Dermis blood vessel endothelial cell (primary cell): ENCODE data around the gene GAS6. TPM values are rescaled to one million over a fixed set of nuclear protein-coding genes. Genes with fewer than 3 reads are reported as not detected.
A peak's percentile ranks its signal among the peaks of the same experiment; 100 is the strongest.
"Not testable (repeated sequence)": the region's sequence is repeated elsewhere in the genome, so short reads cannot be mapped to it uniquely, and the experiment has no call there.

Experiments used
- DNase-seq: peaks from one replicate; pipeline ENCODE4 v3.0.0; 2010
- total RNA-seq: library from RNA; depleted of rRNA; stranded (reverse); fragments of >200 nt; gene quantifications from 2 replicates; pipeline ENCODE4 v1.2.3, GENCODE V29; 2014

GAS6 gene
- total RNA-seq, 1 donor from 2014 or later = 174 TPM

DNA sequence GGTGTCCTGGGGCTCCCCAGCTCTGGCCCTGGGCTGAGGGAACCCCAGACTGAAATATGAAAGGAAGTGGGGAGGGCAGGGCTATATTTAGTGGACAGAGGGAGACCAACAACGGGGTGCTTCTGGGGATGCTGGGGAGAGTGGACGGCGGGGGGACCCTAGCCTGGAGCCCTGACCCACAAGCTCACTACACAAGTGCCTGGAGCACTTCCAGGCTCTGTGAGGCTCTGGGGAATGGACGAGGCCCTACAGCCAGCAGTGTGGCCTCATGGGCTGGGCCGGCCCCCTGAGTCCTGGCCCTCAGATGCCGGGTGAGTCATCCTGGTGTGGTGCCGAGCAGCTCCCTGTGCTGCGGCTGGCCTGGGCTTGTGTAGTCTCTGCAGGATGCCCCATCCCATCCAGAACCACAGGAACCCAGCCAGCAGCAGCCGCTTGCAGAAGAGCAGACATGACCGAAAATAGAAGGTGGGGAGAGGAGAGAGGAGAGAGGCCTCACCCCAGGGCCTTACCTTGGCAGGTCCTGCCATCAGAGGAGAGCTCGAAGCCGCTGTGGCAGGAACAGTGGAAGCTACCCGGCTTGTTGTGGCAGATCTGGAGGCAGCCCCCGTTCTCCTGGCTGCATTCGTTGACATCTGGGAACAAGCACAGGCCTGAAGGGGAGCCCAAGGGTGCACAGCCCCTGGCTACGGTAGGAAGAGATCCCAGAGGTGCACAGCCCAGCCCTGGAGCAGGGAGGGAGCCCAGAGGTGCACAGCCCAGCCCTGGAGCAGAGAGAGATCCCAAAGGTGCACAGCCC is 26.1 kb downstream of the GAS6 start:
- DNase-seq = peak; percentile 93

DNA sequence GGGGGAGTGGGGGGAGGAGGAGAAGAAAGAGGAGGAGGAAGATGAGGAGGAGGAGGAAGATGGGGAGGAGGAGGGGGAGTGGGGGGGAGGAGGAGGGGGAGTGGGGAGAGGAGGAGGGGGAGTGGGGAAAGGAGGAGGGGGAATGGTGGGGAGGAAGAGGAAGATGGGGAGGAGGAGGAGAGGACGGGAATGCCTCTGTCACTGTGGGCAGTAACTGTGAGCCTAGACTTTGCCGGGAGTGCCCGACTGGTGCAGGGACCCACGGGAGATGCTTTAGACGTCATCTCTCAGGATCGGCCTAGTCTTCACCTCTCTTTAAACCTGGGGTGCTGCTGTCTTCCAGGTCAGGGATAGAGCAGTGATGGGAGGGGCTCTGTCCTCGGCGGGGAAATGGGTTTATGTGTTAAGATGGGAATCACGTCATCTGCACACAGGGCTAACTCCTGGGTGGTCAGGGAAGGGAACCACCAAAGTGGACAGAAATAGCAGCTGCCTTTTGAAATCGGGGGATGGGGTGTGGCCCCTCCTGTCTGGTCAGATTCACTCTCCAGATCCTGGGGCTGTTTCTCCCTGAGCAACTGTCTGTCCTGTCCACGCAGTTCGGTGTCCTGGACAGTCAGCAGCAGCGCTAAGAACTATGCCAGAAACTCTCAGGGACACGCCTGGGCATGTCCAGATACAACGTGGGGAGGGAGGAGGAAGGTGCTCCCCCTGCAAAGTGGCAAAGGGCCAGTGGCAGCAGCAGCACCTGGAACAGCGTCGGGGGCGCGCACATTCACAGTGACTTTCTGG is 26.9 kb downstream of the GAS6 start:
- DNase-seq = peak; percentile 75

DNA sequence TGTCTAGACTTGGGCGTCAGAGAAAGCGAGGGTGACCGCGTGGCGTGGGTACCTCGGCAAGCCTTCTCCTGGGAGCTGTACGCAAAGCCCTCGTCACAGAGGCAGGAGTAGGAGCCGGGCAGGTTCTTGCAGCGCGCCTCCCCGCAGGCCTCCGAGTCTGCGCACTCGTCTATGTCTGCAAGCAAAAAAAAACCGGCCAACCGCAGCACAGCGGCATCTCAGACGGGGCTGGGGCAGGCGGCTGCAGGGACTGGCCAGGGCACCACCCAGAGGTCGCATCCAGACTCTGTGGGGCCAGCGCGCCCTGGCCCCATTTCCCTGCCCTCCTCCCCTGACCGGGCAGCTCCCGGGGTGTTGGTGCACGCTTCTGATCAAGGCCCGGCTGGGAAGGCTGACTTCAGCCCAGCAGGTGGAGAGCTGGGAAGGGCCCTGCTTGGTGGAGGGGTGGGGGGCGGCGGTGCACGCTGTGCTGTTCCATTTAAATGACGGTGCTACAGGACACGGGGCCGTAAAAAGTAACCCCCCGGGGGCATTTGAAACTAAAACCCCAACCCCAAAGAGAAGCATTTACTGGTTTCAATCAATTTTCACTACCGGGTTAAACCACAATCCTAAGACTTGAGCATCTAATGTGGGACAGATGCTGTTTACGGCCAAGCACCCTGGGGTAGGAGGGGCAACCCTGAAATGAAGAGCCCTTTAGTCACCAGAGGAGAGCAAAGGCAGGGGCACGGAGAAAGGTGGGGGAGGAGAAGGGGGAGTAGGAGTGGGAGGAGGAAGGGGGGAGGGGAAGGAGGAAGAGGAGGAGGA is 28.2 kb downstream of the GAS6 start:
- DNase-seq = no peak

DNA sequence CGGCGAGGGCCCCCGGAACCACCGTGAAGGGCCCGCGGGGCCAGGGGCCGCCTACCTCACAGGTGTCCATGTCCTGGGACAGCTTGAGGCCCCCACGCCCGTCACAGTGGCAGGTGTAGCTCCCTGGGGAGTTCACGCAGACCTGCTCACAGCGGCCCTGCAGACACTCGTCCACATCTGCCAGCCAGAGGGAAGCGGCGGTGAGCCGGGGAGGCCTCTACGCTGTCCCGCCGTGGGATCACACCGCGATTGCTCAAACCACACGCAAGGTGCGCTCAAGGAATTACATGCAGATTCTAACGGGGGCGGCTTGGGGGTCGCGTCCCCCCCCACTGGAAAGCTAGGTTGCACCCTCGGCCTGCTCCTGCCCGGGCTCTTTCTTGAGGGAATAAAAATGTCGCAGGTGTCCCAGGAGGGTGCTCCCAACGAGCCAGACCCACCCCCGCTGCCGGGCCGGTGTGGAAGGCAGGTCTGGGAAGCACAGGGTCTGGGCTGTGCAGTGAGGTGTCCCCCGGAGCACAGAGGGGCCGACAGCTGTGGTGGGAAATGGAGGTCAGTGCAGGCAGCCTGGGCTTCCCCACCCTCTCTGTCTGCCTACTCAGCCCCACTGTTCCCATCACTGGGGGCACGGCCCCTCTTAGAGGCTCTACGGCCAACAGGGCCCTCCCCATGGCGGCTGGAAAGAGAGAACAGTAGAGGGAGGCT is 29.2 kb downstream of the GAS6 start:
- DNase-seq = no peak

DNA sequence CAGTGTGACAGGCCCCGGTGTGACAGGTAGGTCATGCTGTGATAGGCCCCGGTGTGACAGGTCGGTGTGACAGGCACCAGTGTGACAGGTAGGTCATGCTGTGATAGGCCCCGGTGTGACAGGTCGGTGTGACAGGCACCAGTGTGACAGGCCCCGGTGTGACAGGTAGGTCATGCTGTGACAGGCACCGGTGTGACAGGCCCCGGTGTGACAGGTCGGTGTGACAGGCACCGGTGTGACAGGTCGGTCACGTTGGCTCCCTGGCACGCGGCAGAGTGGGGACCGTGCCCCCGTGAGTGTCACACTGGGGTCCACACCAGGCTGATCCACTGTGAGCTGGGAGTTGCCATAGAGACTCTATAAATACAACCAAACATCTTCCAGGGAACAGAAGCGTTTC is 29.9 kb downstream of the GAS6 start:
- not testable (repeated sequence) for DNase-seq

DNA sequence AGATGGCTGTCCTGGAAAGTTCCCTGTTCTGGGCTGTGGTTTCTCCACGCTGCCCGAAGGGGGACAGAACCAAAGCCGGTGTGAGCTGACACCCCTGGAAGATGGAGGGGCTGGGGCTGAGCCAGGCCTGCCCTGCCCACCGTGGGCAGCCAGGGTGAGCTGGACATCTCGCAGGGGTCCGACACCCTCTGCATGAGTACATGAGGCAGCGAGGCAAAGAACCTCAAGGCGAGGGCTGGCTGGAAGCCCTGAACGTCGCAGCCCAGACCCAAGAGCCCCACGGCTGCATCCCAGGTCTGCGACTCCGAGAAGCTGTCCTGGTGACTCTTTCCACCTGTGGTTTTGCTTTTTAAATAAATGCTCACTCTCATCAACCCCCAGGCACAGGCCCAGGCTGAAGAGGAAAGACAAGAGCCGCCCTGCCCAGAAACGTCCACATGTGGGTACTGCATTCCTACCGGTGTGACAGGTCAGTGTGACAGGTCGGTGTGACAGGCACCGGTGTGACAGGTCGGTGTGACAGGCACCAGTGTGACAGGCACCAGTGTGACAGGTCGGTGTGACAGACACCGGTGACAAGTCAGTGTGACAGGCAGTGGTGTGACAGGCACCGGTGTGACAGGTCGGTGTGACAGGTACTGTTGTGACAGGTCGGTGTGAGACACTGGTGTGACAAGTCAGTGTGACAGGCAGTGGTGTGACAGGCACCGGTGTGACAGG is 30.6 kb downstream of the GAS6 start:
- no peak for DNase-seq

DNA sequence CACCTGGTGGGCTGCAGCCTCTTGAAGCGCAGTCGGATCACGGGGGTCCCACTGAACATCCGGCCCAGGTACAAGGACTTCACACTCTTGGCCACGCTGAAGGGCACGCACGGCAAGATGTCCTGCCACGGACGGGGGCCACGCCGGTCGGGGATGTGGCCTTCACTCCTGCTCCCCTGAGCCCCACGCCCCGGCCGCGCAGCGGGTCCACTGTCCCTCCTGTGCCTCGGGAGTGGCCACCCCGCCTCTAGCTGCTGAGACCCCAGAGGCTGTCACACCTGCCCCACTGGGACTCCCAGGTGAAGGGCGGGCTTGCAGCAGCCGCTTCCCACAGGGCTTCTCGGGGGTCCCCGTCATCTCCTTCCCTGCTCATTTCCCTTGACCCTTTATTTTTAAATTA is 31.2 kb downstream of the GAS6 start:
- DNase-seq = no peak

DNA sequence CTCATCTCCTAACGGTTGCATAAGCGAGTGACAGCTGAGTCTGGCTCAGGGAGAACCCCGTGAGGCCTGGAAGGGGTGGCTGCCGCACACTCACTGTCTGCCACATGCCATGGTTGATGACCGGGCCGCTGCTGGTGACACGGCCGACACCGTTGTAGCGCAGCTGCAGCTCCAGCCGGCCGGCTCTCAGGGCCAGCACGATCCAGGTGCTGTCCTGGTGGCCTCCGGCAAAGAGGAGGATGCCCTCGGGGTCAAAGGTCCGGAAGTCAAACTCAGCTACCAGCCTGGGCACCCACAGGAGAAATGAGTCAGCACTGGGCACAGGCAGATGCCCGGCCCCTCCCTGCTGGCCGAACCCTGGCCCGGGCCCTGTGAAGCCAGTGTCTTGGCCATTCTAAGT is 31.7 kb downstream of the GAS6 start:
- DNase-seq = no peak

DNA sequence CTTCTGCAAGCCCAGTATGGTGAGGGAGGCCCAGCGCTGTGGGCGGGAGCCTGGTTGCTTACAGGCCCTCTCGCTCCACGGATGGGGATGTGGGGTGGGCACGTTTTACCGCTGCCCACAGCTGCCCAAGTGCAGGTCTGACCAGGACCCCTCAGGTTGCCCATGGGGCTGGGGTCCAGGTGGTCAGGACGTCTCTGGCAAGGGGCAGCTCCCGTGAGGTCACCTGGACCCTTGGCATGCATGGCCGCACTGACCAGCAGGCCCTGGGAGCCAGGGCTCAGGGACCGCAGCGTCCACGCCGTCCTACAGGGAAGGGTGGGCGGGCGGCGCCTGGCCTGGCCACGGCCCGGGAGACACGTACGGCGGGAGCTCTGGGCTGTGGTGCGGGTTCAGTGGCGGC is 32.8 kb downstream of the GAS6 start:
- no peak for DNase-seq

DNA sequence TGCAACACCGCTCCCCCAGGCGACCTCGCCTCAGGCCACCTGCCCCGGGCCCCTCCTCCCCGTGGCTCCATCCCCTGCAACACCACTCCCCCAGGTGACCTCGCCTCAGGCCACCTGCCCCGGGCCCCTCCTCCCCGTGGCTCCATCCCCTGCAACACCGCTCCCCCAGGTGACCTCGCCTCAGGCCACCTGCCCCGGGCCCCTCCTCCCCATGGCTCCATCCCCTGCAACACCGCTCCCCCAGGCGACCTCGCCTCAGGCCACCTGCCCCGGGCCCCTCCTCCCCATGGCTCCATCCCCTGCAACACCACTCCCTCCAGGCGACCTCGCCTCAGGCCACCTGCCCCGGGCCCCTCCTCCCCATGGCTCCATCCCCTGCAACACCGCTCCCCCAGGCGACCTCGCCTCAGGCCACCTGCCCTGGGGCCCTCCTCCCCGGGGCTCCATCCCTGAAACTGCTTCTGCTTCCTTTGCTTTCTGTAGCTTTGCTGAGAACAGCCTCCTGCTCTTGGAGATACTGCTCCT is 33.4 kb downstream of the GAS6 start:
- not testable (repeated sequence) for DNase-seq

DNA sequence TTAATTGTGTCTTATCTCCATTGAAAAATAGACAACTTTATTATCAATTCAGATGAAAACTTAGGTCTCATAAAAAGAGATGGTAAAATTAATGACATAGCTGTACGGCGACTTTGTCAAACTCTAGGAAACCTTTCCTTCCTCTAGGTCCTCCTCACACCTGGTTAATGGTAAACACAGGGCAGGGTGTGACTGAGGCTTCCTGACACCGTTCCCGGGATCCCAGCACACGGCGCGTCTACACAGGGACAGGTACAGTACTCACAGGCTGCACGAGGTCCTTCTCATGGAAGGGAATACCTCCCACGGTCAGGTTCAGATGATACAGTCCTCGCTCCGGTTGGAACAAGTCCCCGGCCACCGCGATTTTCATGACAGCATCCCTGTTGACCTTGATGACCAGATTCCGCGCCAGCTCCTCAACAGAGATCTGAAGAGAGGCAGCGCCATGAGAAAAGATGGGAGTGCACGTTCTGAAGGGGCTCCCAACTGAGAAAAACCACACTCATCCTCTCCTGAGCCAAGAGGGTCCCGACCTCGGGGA is 35.5 kb downstream of the GAS6 start:
- no peak for DNase-seq

DNA sequence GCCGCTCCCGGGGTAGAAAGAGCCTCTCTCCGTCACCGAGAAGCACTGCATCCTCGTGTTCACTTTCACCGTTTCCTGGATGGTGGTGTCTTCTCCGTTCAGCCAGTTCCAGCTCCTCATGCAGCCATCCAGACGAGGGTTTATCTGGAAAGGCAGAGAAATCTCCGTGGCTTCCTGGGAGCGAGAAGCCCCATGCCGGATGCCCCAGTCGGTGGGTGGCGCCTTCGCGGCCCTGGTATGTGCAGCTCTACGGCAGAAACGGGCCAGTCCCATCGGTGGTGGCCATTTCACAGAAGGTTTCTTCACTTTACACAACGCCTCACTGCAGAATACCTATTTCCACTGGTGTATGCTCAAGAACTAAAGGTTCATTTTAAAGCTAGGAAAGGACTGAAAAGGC is 36.9 kb downstream of the GAS6 start:
- DNase-seq = no peak

DNA sequence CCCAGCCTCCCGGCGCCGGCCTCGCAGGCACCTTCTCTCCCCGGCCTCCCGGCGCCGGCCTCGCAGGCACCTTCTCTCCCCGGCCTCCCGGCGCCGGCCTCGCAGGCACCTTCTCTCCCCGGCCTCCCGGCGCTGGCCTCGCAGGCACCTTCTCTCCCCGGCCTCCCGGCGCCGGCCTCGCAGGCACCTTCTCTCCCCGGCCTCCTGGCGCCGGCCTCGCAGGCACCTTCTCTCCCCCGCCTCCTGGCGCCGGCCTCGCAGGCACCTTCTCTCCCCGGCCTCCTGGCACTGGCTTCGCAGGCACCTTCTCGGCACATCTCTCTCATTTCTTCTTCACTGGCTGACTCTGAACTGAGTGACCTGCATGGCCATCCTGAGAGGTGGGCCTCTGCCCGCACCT is 37.4 kb downstream of the GAS6 start:
- not testable (repeated sequence) for DNase-seq

DNA sequence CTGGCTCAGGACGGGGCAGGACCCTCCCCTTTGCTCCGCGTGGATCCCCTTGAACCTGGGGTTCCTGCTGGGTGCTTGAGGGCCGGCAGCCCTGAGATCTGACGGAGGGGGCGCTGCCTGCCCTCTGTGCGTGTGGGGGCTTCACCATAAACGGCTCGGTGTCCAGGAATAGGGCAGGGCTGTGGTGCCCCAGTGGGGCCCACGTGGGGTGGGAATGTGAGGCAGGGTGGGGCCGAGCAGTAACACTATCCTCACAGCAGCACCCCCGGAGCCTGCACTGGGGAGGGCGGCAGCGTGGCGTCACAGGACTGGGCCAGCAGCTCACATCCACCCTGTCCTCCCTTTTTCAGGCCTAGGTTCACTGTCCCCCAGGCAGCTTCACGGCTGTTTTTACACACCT is 38.0 kb downstream of the GAS6 start:
- no peak for DNase-seq

DNA sequence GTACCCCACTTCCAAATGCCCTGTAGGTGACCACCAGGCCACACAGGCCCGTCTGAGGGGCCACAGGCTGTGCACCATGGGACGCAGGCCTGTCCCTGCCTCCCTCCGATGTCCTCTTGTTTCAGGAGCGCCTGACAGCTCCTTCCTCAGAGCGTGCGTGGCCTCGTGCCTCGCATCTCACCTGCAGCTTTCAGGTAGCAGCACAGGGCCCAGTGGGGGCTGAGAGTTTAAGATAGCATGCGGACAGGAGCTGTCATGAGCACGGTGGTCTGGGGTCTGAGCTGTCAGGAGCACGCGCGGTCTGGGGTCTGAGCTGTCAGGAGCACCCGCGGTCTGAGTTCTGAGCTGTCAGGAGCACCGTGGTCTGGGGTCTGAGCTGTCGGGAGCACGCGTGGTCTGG is 40.1 kb downstream of the GAS6 start:
- no peak for DNase-seq

DNA sequence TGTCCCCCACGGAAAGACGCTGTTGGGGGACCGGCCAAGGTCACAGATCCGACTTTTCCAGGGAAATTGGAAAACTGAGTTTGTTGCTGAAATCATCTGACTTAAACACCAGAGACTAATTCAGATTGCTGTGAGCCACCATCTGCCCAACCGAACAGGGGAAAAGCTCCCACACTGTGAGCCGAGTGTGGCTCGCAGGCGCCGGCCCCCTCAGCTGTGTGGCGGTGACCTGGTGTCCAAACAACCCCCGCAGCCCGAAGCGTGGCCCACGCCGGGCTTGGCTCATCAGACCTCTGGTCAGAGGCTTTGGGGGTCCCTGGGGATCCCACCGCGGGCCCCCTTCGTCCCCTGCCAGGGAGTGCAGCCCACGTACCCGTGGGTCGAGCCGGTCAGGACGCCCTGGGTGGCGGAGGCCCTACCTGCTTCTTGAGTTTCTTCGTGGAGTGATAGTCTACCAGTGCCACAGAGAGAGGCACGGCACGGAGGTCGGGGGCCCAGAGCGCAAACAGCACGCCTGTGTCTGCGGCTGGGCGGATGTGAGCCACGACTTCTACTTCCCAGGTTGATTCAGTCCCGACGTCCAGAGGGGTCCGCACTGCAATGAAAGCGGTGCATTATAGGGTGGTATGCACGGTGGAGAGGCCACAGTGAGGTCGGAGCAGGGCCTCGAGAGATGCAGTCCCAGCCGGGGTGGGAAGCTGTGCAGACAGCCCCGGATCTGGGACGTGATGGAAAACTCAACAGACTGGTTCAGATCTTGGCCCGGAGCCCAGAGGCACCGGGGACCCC is 40.7 kb downstream of the GAS6 start:
- no peak for DNase-seq

DNA sequence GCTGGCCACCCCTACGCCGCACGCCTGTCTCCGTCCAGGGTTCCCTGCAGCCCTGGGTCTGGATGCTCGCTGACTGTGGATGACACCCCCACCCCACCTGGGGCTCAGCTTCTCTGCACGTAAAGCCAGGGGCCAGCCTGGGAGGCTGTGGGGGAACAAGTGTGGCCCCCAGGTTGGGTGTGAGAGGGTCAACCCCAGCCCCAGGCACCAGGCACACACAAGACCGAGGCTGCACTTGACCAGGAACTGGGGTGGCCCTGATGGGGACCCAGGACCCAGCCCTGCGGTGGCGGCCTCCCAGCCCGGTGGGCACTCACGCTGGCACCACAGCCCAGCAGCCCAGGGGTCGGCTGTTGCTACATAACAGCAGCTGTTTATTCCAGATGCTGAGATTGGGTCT is 41.6 kb downstream of the GAS6 start:
- no peak for DNase-seq

DNA sequence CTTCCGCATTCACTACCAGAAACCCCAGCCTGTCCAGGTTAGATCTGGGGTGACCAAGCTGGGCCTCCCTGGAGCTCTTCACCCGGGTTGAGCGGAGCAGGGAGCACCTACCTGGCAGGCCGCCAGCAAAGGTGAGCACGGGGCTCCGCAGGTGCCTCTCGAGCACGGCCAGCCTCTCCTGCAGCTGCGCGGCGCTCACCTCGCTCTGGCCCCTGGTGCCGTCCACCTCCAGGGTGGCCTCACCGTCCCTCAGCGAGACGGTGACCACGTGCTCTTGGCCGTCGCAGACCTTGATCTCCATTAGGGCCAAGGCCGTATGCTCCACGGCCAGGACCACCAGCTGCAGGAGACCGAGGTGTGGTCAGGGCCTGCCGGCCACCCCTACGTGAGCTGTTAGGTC is 42.0 kb downstream of the GAS6 start:
- DNase-seq = no peak

DNA sequence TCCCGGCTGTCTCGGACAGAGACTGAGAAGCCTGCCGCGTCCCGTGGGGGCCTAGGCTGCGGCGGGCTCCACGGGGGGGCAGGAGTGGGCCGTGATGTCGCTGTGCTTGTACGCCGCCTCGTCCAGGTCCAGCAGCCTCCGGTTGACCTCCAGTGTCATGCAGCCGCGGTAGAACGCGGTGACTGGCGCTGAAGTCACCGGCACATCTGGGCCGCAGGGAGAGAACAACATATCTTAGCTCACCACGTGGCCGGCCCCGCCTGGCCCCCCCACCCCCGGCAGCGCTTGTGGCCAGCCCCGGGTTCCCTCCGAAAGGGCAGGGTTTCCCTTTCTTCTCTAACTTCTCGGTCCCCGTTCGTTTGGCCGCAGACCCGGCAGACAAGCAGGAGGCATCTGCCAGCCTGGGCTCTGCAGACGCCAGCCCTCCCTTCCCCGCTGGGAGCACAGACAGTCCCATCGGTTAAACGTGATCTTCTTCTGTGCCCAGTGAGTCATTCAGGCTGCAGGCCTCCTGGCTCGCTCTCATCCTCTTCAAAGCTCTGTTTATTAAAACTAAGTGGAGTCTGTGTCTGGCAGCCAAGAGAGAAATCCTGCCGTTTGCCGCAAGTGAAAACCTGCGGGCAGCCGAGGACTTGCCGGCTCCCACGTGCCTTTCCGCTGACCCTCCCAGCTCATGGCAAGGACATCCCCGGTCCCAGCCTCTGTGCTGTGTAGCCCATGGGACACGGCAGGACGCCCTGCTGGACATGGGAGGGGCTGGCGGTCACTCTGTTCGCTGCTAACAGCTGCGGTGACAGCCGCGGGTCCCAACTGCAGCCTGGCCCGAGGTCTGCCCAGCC is 42.8 kb downstream of the GAS6 start:
- peak; percentile 66 for DNase-seq
